Sigmoid colon (tissue), 4 donors: ENCODE data around the gene CLDN6.

Experiments
- EP300 ChIP-seq, 4 donors: sonication (generic); formaldehyde crosslinking; IDR thresholded peaks; one replicate each; pipeline ENCODE4 v1.6.1; 2017; ENCODE audit warnings: antibody characterized with exemption in 4 of 4
- POLR2A ChIP-seq, 2 donors: fragments of 450-650 bp; IDR thresholded peaks; one replicate each; pipeline ENCODE4 v1.6.1; 2016; ENCODE audit warnings: antibody characterized with exemption in 2 of 2, mild to moderate bottlenecking in 2 of 2, moderate library complexity in 2 of 2
- POLR2AphosphoS5 ChIP-seq, 4 donors: sonication (generic); formaldehyde crosslinking; IDR thresholded peaks; one replicate each; pipeline ENCODE4 v1.6.1; 2017; ENCODE audit warnings: antibody characterized with exemption in 4 of 4
- TF ChIP-seq, protein P1 (sequence below), 4 experiments: fragments of 450-650 bp in 3 of 4; fragments of 200-600 bp in 1 of 4; IDR thresholded peaks; one replicate each; pipeline ENCODE4 v1.5.1; 2016 to 2019; ENCODE audit warnings: antibody characterized with exemption in 4 of 4, mild to moderate bottlenecking in 3 of 4, moderate library complexity in 2 of 4

DNA sequence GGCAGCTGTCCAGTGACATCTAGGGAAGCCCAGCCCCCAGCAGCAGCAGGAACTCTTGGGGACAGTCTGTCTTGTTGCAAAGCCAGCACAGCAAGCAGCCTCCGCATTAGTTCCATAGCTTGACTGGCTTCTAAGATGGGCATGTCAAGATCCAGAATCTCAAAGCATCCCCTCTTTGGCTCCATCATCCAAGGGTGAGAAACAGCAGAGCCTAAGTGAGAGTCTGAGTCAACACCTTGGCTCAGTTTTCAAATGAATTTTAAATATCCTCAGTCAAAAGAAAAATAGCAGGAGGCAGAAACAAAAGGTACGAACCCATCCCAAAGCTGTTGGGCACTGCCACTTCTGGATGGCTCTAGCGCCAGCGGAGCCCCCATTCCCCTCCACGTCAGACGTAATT is 3.0 kb downstream of the CLDN6 start:
- TF ChIP-seq, protein P1, sequence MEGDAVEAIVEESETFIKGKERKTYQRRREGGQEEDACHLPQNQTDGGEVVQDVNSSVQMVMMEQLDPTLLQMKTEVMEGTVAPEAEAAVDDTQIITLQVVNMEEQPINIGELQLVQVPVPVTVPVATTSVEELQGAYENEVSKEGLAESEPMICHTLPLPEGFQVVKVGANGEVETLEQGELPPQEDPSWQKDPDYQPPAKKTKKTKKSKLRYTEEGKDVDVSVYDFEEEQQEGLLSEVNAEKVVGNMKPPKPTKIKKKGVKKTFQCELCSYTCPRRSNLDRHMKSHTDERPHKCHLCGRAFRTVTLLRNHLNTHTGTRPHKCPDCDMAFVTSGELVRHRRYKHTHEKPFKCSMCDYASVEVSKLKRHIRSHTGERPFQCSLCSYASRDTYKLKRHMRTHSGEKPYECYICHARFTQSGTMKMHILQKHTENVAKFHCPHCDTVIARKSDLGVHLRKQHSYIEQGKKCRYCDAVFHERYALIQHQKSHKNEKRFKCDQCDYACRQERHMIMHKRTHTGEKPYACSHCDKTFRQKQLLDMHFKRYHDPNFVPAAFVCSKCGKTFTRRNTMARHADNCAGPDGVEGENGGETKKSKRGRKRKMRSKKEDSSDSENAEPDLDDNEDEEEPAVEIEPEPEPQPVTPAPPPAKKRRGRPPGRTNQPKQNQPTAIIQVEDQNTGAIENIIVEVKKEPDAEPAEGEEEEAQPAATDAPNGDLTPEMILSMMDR (IDR thresholded peaks at IDR 0.05) = no peak
- TF ChIP-seq POLR2A (IDR thresholded peaks at IDR 0.05) = no peak
- no peak for TF ChIP-seq POLR2AphosphoS5 (IDR thresholded peaks at IDR 0.05)
- no peak for TF ChIP-seq EP300 (IDR thresholded peaks at IDR 0.05)
